Stimulated activated CD4-positive, alpha-beta T cell treated with anti-CD3 and anti-CD28 coated beads, Interleukin-4, amount 100 ng/mL, for 1 hour (primary cell): ENCODE measurements around the gene TOMT.
"Not testable (repeated sequence)": the region's sequence is repeated elsewhere in the genome, so short reads cannot be mapped to it uniquely, and the experiment has no call there.

Experiments
- DNase-seq: peaks from one replicate; pipeline ENCODE4 v3.0.0-alpha.2; 2020

Gene TOMT

DNA sequence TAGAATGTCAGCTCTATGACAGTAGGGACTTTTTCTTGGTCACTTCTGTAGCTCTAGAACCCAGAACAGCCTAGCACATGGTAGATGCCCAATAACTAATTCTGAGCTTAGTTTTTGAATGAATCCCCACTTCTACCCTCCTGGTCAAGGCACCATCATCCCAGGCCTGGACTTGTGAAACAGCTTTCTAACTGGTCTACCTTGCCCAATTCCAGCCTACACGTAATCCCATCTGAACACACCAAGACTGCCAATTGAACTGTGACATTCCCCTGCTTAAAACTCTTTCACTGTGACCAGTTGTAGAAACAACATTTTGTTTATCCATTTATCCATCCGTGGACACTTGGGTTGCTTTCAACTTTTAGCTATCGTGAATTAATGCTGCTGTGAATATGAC, 23.7 kb downstream of the TOMT start:
- DNase-seq, result no peak

DNA sequence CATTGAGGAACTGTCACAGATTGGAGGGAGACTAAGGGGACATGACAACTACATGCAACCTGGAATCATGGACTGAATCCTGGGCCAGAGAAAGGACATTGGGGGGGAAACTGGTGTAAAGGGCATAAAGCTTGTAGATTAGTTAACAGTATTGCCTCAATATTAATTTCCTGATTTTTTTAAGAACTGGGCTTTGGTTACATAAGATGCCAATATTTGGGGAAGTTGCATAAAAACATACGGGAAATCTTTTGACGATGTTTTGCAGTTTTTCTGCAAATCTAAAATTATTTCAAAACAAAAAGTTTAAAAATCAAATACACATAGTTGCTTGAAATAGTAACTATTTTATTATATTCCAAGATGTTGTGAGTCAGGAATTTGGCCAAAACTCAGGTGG, 26.9 kb downstream of the TOMT start:
- DNase-seq, result no peak

DNA sequence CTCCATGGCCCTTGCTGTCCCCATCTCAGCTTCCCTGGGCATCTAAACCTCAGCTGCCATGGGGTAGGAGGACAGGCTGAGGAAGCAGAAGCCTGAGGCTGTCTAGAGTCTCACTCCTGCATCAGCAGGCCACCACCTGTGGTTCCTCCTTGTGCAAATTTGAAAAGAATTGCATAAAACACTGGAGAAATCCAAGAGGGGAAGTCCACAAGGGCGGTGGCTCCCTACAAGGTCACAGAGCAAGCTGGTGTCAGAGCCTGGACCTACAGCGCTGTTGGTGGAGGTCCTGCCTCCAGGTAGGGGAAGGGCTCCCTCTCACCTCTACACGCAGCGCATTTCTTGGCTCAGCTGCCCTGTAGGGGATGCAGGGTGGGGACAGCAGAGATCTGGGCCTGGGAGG, 29.7 kb downstream of the TOMT start, which contains the start of gene FOLR3:
Gene FOLR3 (plus strand): TSS at position 253 of the 400 bp plus-strand sequence. CDS start 228 bp downstream, outside the sequence.
- not testable (repeated sequence) for DNase-seq

DNA sequence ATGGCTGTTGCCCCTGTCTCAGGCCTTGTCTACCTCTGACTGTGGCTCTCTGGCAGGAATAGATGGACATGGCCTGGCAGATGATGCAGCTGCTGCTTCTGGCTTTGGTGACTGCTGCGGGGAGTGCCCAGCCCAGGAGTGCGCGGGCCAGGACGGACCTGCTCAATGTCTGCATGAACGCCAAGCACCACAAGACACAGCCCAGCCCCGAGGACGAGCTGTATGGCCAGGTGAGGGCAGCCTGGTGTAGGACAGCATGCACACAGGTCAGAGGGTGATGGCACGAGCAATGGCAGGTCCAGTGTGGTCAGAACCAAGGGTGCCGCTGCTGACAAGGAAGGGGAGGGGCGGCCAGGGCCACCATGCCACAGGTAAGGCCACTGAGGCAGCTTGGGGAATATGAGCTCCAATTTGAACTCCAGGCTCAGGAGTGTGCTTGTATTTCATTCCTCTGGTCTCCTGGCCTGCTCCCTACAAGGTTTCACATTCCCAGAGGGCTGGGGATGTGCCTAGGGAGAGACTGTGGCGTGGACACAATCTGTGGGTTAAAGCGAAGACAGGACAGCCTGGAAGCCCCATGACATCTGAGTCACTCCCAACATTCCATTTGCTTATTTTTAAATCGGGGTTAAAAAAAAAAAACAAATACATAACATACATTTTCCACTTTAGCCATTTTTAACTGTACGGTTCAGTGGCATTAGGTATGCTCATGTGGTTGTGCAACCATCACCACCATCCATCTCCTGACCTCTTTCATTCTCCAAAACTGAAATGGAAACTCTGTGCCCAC, 30.4 kb downstream of the TOMT start:
- no peak for DNase-seq

DNA sequence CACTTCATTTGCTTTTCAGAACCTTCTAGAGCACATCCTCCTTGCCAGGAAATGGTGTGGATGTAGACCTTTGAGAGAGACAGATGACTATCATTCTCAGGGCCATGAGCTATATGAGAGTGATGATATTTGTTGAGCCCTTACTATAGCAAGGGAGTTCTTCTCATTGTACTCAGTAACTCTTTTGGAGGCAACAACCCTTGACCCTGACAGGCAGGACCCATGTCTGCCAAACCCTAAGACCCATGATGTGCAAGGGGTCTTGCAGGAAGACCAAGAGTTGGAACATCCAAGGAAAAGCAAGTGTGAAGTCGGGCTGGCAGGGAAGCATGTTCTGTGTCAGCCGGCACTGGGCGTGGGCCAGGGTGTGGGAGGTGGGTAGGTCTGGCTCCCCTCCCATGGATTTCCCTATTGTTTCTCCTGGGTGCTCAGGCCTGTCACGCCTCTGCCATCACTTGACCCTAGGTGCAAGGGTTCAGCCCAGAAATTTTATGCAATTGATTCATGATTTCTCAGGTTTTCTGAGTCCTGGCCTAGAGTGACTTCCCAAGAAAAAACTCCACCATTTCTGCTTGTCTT, 31.0 kb downstream of the TOMT start:
- DNase-seq, result no peak

DNA sequence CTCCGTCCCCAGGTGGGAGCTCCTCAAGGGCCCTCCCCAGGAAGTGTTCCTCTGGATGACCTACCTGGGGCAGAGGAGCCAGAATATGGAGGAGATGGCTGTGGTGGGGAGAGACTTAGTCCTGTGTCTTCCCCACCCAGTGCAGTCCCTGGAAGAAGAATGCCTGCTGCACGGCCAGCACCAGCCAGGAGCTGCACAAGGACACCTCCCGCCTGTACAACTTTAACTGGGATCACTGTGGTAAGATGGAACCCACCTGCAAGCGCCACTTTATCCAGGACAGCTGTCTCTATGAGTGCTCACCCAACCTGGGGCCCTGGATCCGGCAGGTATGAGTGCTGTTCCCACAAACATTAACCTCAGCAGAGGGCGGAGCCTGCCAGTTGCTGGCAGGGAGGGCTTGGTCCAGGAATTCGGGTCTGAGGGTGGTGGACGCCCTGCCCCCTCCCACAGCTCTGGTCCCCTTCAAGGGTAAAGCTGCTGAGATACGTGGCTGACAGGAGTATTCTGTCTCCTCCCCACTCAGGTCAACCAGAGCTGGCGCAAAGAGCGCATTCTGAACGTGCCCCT, 33.2 kb downstream of the TOMT start:
- DNase-seq, result no peak

DNA sequence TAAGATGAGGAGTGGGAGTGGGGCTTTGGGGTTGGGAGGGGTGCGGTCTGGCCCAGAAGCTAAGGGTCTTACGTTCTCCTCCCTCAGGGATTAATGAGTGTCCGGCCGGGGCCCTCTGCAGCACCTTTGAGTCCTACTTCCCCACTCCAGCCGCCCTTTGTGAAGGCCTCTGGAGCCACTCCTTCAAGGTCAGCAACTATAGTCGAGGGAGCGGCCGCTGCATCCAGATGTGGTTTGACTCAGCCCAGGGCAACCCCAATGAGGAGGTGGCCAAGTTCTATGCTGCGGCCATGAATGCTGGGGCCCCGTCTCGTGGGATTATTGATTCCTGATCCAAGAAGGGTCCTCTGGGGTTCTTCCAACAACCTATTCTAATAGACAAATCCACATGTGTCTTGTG, 33.8 kb downstream of the TOMT start:
- no peak for DNase-seq

DNA sequence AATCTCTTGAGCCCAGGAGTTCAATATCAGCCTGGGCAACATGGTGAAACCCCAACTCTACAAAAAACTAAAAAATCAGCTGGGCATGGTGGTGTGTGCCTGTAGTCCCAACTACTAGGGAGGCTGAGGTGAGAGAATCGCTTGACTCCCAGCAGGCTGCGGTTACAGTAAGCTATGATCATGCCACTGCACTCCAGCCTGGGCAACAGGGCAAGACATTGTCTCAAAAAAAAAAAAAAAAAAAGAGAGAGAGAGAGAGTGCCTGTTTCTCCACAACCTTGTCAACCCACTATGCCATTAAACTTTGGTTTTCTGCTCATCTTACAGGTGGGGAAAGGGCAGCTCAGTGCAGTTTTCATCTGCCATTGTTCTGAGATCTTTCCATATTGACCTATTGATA, 34.9 kb downstream of the TOMT start:
- no peak for DNase-seq

DNA sequence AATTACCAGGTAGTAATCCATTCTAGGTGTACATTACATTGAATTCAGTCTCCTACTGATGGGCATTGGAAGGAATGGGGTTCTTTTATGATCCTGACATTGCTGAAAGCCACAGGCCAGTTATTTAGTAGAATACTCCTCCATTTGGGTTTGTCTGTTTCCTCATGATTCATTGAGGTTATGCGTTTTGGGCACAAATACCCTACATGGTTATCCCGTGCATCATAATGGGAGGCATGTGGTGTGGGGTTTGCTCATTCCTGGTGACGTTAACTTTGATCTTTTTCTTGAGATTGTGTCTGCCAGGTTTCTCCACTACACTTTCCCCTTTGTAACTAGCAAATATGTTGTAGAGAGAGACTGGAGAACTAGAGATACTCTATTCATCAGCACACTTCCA, 35.3 kb downstream of the TOMT start:
- no peak for DNase-seq

DNA sequence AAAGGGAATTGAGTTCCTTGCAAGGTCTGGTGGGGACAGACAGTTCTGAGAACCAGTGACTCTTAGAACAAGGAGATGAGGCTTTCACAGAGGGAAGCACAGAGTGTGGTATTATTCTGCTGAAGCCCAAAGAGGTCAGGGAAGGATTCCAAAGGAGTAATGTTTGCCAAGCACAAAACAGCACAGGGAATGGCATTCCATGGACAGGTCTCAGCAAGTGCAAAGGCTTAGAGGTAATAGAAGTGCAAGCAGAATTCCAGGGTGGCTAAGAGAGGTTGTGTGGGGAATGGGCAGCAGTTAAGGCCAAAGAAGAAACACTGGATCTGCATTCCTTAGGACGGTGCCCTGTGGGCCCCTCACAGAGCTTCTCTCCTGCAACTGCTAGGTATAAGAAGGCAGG, 36.4 kb downstream of the TOMT start:
- not testable (repeated sequence) for DNase-seq

DNA sequence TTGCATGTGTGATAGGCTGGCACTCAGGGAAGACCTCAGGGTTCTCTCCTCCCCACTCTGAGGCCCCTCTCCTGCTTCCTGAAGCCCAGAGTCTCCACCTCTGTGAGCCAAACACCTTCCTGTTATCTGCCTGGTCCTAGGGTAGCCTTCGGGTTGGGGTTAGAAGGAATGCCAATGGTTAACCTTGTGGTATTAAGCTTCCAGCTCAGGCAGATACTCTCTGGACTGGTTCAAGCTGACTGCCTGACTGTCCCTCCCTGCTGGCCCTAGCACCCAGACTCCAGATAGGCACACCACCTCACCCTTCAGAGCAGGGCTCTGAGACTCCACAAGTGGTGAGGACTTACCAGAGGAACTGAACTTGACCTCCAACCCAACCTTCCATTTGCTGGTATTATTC, 36.8 kb downstream of the TOMT start:
- not testable (repeated sequence) for DNase-seq

DNA sequence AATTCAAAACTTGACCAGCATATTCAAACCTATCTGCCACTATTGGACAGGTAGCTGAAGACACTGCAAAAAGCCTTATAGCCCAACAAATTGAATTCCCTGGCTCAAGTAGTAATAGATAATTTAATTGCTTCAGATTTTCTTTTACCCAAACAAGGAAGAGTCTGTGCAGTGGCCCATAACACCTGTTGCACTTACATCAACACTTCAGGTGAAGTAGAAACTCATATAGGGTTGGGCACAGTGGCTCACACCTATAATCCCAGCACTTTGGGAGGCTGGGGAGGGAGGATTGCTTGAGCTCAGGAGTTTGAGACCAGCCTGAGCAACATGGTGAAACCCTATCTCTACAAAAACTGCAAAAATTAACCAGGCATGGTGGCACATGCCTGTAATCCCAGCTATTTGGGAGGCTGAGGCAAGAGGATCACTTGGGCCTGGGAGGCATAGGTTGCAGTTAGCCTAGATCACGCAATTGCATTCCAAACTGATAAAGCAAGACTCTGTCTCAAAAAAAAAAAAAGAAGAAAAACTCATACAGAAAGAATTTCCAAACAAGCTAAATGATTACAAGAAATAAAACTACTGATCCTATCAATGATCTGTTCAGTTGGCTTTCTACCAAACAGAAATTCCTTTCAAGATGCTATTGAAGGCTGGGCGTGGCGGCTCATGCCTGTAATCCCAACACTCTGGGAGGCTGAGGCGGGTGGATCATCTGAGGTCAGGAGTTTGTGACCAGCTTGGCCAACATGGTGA, 39.3 kb downstream of the TOMT start:
- DNase-seq, result no peak

DNA sequence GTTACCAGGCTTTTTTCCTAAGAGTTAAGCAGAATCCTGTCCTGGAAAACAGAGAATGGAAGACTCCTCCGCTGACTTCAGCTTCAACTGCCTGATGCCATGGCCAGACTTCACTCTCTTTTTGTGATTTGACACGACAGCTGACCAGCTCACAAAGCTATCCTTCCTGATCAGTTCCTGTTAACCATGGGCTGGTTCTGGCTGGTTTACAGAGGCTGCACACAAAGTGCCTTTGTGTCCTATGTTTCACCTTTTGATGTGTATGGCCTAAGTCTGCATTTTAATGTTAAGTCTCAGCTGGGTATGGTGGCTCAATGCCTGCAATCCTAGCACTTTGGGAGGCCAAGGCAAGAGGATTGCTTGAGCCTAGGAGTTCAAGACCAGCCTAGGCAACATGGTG, 40.9 kb downstream of the TOMT start:
- no peak for DNase-seq

DNA sequence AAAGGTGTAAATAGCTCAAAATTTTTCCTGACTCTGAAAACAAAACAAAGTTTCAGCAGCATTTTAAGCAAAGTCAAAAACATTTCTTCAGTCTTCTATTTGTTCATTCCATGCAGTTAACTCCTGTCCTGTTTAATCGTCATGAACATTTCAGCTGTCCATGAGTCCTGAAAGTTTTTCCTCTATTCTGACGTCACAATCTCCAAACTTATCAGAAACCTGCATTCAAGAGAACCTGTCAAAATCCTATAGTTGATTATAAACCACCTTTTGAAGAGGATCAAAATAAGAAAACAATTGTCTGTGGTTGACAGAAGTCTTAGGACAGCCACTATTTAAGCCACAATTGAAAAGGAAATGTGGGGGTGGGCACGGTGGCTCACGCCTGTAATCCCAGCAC, 45.2 kb downstream of the TOMT start:
- no peak for DNase-seq

DNA sequence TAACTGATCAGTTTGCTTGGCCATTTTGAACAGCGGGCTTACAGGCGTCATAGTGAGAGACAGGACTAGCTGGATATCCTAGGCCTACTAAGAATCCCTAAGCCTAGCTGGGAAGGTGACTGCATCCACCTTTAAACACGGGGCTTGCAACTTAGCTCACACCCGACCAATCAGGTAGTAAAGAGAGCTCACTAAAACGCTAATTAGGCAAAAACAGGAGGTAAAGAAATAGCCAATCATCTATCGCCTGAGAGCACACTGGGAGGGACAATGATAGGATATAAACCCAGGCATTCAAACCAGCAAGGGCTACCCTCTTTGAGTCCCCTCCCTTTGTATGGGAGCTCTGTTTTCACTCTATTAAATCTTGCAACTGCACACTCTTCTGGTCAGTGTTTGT, 48.1 kb downstream of the TOMT start:
- not testable (repeated sequence) for DNase-seq

DNA sequence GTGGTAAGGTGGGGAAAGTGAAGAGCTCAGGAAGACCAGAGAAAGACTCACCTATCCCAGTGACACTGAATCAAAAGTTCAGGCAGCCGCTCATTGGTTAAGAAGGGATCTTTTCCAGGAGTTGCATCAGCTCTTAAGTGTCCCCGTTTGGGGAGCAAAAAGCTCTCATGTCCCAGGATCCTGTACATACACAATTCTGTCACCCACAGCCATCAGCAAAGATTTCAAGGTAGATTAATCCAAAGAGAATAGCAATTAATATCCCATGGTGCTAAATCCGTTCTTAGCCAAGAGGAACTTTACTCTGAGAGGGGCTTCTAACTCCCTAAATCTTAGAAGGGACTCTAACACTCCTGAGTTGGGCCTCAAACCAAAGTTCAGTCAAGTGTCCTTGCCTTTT, 49.1 kb downstream of the TOMT start:
- DNase-seq, result no peak

DNA sequence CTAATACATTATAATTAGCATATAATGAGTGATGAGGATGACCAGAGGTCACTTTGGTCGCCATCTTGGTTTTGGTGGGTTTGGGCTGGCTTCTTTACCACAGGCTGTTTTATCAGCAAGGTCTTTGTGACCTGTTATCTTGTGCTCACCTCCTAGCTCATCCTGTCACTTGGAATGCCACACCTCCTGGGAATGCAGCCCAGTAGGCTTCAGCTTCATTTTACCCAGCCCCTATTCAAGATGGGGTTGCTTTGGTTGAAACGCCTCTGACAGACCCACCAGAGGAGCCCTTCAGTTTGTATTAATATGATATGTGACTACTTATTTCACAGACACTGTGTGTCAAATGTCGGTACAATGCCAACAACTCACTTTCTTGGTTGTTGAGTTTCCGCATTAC, 50.0 kb downstream of the TOMT start:
- no peak for DNase-seq

DNA sequence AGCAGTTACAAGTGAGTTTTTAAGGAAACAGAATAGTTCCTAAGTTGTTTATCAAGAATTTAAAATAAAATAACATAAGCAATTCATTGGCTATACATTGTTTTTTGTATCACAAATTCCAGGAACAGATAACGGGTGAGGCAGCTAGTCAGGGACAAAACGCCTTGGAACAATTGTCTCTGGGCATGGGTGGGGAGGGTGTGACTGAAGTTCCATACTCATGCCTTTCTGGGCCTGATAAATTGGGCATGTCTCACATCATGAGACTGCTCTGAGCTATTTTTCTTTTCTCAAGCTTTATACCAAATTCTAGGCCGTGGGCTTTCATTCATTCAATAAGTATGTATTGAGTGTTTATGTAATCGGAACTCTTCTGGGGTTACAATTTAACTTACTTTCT, 51.4 kb downstream of the TOMT start:
- no peak for DNase-seq
